HPDE6-E6E7 (cell line): Measurements from ENCODE around the gene UPF1.
"Not testable (repeated sequence)": the region's sequence is repeated elsewhere in the genome, so short reads cannot be mapped to it uniquely, and the experiment has no call there.

ENCODE experiments used
- DNase-seq: peaks from one replicate; pipeline ENCODE4 v3.0.0; 2011; ENCODE audit warnings: missing footprints; ENCODE audit errors: extremely low spot score

The UPF1 gene

DNA sequence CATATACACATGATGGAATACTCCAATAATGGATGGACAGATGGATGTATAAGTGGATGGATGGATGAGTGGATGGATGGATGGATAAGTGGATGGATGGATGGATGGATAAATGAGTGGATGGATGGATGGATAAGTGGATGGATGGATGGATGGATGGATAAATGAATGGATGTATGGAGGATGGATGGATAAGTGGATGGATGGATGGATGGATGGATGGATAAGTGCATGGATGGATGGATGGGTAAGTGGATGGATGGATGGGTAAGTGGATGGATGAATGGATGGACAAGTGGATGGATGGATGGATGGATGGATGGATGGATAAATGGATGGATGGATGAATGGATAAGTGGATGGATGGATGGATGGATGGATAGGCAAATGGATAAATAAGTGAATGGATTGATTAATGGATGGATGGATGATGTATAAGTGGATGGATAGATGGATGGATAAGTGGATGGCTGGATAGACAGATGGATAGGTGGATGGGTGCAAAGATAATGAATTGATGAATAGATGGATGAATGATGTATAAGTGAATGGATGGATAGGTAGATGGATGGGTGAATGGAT, 32.3 kb upstream of the UPF1 start:
- no peak for DNase-seq

DNA sequence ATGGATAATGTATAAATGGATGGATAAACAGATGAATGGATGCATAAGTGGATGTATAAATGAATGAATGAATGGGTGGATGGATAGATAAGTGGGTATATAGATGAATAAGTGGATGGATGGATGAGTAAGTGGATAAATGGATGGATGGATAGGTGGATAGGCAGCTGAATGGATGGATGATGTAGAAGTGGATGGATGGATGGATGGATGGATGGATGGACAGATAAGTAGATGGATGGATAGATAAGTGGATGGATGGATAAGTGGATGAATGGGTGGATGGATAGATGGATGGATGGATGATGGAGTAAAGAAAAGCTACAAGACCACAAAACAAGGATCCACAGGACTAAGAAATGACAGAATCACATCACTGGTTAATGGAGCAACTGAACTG, 31.7 kb upstream of the UPF1 start:
- no peak for DNase-seq

DNA sequence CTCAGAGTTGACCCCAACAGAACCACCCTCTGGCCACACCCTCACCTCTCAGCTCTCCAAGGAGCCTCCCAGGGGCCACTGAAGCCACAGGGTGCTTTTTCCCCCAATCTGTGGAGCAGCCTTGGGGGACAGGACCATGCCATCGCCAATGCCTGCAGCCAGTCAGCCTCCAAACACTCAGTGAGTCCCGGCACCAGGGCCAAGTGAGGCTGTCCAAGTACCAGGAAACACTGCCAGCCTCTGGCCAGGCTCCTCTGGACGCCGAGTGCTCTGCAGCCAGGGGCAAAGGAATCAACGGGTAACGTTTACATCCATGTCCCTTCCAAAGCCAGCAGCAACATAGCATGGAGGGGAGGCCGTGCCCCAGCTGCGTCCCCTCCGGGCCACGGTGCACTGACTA, 31.1 kb upstream of the UPF1 start:
- DNase-seq: no peak

DNA sequence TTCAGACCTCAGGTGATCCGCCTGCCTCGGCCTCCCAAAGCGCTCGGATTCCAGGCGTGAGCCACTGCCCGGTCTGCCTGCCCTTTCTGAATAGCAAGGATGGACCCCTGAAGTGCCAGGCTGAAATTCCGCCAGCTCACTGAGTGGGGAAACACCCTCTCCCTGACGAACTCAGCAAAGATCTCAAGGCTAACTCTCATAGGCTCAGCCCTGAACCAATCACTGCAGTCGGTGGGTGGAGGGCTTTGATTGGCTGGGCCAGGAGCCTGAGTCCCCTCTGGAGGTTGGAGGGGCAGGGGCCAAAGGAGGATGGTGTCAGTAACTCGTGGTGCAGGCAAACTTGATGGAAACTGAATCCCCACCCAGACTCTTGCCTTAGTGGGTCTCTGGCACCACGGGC, 29.4 kb upstream of the UPF1 start:
- DNase-seq: no peak

GRCh38 chr19:18803550-18804138, 28.1 kb upstream of the UPF1 start:
- DNase-seq: no peak

- DNase-seq: no peak
These were observed 27.6 kb upstream of the UPF1 start for GRCh38 chr19:18804139-18804601.

- no peak for DNase-seq
These were observed 27.1 kb upstream of the UPF1 start for GRCh38 chr19:18804643-18805042.

DNA sequence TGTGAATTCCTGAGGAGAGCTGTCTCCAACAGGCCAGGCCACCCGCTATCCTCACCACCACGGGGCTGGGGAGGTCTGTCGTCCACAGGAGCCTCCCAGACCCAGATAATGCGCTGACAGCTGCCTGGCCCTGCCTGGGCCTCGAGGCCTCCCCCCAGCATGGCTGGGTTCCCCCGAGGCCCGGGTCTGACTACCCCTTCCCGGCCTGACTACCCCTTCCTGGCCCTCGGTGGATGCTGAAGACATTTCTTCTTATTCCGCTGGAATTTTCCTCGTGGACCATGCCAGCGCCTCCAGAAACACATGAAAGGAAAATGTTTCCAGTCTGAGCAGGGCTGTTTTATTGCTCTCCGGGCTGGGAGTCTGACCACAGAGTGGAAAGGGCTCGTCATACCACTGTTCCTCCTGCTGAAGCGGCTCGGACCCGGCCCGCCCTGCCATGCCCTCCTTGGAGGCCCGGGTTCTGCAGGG, 23.9 kb upstream of the UPF1 start:
- no peak for DNase-seq

GRCh38 chr19:18809149-18809868, 22.4 kb upstream of the UPF1 start:
- no peak for DNase-seq

GRCh38 chr19:18811638-18812037, 20.1 kb upstream of the UPF1 start:
- DNase-seq: not testable (repeated sequence)

DNA sequence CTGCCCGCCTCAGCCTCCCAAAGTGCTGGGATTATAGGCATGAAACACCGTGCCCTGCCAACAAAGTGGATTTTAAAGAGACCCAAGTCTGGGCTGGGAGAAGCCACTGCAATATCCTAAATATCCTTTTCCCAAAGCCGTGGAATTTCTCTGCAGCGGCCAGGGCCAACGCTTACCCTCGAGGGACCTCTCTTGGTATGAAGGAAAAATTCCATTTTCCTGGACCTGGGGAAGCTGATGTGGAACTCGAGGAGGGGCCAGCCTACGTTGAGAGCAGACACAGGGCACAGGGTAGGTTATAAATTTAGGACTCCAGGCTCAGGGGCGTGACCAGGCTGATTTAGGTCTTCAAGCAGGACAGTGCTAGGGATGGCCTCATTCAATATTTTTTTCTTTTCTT, 17.7 kb upstream of the UPF1 start:
- no peak for DNase-seq

DNA sequence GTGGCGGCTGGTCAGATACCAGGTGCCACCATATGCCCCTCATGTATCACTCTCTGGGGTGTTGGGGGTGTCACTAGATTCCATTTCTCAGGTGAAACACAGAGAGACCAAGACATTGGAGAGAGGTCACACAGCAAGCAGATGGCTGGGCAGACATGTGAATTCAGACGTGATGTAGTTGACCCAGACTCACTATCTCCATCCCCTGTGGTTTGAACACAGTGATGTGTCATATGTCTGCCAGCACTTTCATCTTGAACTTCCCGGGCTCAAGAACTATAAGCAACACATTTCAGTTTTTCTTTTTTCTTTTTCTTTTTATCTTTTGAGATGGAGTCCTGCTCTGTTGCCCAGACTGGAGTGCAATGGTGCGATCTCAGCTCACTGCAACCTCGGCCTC, 16.1 kb upstream of the UPF1 start:
- no peak for DNase-seq

- DNase-seq: not testable (repeated sequence)
These were observed 15.1 kb upstream of the UPF1 start for GRCh38 chr19:18816645-18817044.

DNA sequence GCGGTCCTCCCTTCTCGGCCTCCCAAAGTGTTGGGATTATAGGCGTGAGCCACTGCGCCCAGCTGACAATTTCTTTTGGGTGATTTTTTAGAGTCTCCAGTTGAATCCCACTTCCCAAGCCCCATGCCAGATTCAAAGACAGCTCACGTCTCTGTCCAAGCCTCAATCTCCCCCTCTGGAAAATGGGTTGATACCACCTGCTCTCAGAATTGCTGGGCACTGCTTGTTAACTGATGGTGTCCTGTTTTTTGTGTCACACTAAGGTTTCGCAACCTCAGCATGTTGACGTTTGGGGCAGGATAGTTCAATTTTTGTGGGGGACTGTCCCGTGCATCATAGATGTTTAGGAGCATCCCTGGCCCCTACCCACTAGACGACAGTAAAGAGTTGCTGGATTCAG, 14.2 kb upstream of the UPF1 start:
- DNase-seq: no peak

- DNase-seq: no peak
These were observed 3.0 kb upstream of the UPF1 start for GRCh38 chr19:18828786-18829185.

GRCh38 chr19:18830488-18830887, 1.3 kb upstream of the UPF1 start:
- no peak for DNase-seq

DNA sequence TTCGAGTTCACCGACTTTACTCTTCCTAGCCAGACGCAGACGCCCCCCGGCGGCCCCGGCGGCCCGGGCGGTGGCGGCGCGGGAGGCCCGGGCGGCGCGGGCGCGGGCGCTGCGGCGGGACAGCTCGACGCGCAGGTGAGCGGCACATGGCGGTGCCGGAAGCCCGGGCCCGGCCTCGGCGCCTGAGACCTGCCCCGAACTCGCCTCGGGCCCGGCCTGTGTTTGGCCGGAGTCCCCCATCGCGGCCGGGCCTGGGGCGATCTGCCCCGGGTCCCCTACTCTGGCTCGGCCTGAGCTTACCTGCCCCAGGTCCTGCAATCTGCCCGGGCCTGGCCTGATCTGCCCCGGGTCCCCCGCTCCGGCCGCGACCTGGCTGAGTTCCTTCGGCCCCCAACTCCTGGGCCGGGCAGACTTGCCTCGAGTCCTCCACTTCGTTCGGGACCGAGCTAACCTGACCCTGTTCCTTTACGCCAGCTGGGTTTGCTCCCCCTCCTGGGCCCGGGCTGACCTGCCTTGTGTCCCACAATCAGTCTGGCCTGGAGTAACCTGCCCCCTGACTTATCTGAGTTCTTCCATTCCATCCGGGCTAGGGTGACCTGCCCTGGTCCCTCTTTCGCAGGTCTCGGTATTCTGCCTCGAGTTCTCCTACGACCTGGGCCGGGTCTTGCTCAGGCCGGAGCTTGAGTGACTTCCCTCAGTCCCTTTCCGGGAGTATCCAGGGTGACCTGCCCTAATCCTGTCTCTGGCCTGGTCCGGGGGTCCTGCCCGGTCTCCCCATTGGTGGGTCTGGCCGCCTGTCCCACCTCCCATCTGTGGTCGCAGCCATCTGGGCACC, 764 bp downstream of the UPF1 start:
- no peak for DNase-seq

DNA sequence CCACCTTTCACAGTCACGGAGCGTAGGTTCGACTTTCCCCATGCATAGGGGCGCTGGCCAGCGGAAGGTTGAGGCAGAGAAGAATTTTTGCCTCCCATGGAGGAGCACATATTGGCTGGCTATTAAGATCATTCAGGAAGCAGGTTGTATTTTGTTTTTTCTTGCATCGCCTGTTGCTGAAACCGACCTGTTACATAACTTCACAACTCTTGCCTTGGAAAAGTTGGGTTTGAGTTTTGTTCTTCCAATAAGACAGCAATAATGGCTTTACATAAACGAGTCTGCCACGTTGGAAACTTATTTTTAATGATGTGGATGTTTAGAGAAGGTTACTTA, 1.4 kb downstream of the UPF1 start:
- no peak for DNase-seq

DNA sequence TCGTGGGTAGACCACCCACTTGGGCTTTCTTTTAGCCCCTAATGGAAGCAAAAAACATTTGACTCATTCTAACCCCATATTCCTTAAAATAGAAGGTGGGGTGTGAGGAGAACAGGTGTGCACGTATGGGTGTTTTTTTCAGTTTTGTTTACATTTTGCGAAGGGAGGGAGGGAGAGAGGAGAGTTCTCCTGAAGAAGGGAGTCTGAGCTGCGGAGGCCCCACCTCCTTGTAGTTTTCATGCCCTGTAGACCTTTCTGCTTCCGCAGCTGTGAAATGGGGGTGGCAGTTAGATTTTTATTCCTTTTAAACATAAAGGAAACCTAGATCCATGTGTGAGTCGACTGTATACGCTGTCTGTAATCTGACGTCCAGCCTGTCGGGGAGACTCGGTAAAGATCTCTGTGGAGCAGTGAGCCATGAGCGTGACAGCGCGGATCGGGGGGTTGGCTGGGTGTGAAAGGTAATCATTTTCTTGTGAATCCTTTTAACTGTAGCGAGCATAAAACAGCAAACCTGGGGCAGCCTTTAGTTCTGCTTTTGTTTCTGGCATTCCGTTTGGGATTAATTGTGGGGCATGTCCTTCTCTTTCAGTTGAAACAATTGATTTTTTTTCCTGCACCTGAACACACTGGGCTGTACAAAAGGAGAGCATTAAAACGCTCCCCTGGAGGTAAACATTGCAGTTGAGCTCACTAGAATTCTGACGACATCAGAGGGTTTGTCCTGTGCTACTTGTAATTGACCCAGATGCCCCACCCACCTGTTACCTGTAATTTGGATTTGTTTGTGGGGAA, 2.3 kb downstream of the UPF1 start:
- no peak for DNase-seq

GRCh38 chr19:18834644-18834984, 2.9 kb downstream of the UPF1 start:
- DNase-seq: no peak

- DNase-seq: no peak
These were observed 7.9 kb downstream of the UPF1 start for GRCh38 chr19:18839465-18840287.
